PC-3 (cell line): ENCODE data around the gene ARHGAP24. TPM values are rescaled to one million over a fixed set of nuclear protein-coding genes. Genes with fewer than 3 reads are reported as not detected.
A peak's percentile ranks its signal among the peaks of the same experiment; 100 is the strongest.

ENCODE experiments used
- ATAC-seq: fragments of 200-7000 bp; cut with Tn5 transposase; 2 replicates; pipeline ENCODE4 v1.9.1; 2020; ENCODE audit warnings: mild to moderate bottlenecking, moderate library complexity
- BruUV-seq: library from RNA; stranded (reverse); fragments of 400-500 nt; replicated peaks from 2 replicates; lab custom pipeline; 2021; lab: Mats Ljungman, UMichigan
- CTCF ChIA-PET: fragments of 300-600 bp; sonication (Branson Sonifier 250); formaldehyde crosslinking; loops from one replicate; lab custom pipeline; 2022; ENCODE audit warnings: antibody characterized with exemption; lab: Charles Lee
- POLR2A ChIA-PET: fragments of 300-600 bp; sonication (Branson Sonifier 250); formaldehyde crosslinking; loops from one replicate; lab custom pipeline; 2022; ENCODE audit warnings: antibody characterized with exemption; ENCODE audit not compliant: unreplicated experiment; lab: Charles Lee
- DNase-seq: peaks from one replicate; pipeline ENCODE4 v3.0.0-alpha.2; 2015
- H2AFZ ChIP-seq: fragments of 300-600 bp; sonication (generic); 2 replicates; pipeline ENCODE4 v1.6.0; 2016; ENCODE audit warnings: antibody characterized with exemption, low read length
- H3F3A ChIP-seq: fragments of 300-600 bp; sonication (generic); one replicate; pipeline ENCODE4 v1.6.0; 2017; ENCODE audit warnings: antibody characterized with exemption, low read length, control low read depth, mild to moderate bottlenecking; ENCODE audit not compliant: unreplicated experiment
- H3K27ac ChIP-seq: fragments of 300-600 bp; sonication (generic); 2 replicates; pipeline ENCODE4 v1.5.1; 2016; ENCODE audit warnings: mild to moderate bottlenecking, low read length
- H3K27me3 ChIP-seq: fragments of 300-600 bp; sonication (generic); 2 replicates; pipeline ENCODE4 v1.6.1; 2016; ENCODE audit warnings: low read length, mixed read lengths
- H3K36me3 ChIP-seq: fragments of 300-600 bp; sonication (generic); 2 replicates; pipeline ENCODE4 v1.6.1; 2016; ENCODE audit warnings: low read depth, mixed run types, low read length, mixed read lengths
- H3K4me1 ChIP-seq: fragments of 300-600 bp; sonication (generic); 2 replicates; pipeline ENCODE4 v1.5.1; 2016; ENCODE audit warnings: low read length; ENCODE audit not compliant: insufficient read depth
- H3K4me2 ChIP-seq: fragments of 300-600 bp; sonication (generic); 2 replicates; pipeline ENCODE4 v1.6.0; 2016; ENCODE audit warnings: low read length
- H3K4me3 ChIP-seq: fragments of 300-600 bp; sonication (generic); 2 replicates; pipeline ENCODE4 v1.5.1; 2016; ENCODE audit warnings: mild to moderate bottlenecking, low read length, mixed read lengths
- H3K79me2 ChIP-seq: fragments of 300-600 bp; sonication (generic); 2 replicates; pipeline ENCODE4 v1.6.1; 2017; ENCODE audit warnings: low read length, mixed read lengths
- H3K9ac ChIP-seq: fragments of 300-600 bp; sonication (generic); 2 replicates; pipeline ENCODE4 v1.6.0; 2016; ENCODE audit warnings: mild to moderate bottlenecking, low read length
- H3K9me2 ChIP-seq: fragments of 300-600 bp; sonication (generic); replicated peaks from 2 replicates; pipeline ENCODE4 v1.6.1; 2016; ENCODE audit warnings: mixed run types, low read length, mixed read lengths
- H3K9me3 ChIP-seq: fragments of 300-600 bp; sonication (generic); 2 replicates; pipeline ENCODE4 v1.6.1; 2016; ENCODE audit warnings: low read length, mixed read lengths
- H4K20me1 ChIP-seq: fragments of 300-600 bp; sonication (generic); 2 replicates; pipeline ENCODE4 v1.6.1; 2016; ENCODE audit warnings: low read length, mixed read lengths
- EZH2 ChIP-seq: fragments of 300-600 bp; sonication (generic); IDR thresholded peaks from one replicate; pipeline ENCODE4 v1.6.1; 2017; ENCODE audit warnings: antibody characterized with exemption, mild to moderate bottlenecking, low read length; ENCODE audit not compliant: unreplicated experiment
- EZH2phosphoT487 ChIP-seq: fragments of 300-600 bp; sonication (generic); IDR thresholded peaks from 2 replicates; pipeline ENCODE4 v1.6.1; 2018; ENCODE audit warnings: mild to moderate bottlenecking, antibody characterized with exemption, low read length, borderline replicate concordance
- intact Hi-C: fragments of 100-400 bp; cut with micrococcal nuclease; formaldehyde crosslinking; loops from 2 replicates; pipeline ENCODE4 v1.9.0; 2023
- total RNA-seq: library from RNA; depleted of rRNA; stranded (reverse); fragments of >200 nt; gene quantifications from 2 replicates; pipeline ENCODE4 v1.2.3, GENCODE V29; 2014
- TF ChIP-seq, protein P1 (sequence below): fragments of 300-600 bp; sonication (generic); conservative IDR thresholded peaks from 2 replicates; pipeline ENCODE4 v1.5.1; 2017; ENCODE audit warnings: antibody characterized with exemption, low read depth, mild to moderate bottlenecking, low read length

The ARHGAP24 gene
- total RNA-seq, 1 experiment from 2014 or later: 7.4 TPM

GRCh38 chr4:85883180-85883579 is 408.2 kb downstream of the ARHGAP24 start:
- Histone ChIP-seq H3K4me2 (no peak overlapping the region), H3K27me3 (no peaks in the 10 kb centered on the region), H3K27ac (no peak overlapping the region), H3F3A (no peaks in the 10 kb centered on the region), H3K36me3 (no peaks in the 10 kb centered on the region), H2AFZ (no peak overlapping the region), H4K20me1 (no peaks in the 10 kb centered on the region), H3K9ac (no peak overlapping the region), H3K4me1 (peaks cover 20% of the 10 kb centered on the region), H3K79me2 (no peaks in the 10 kb centered on the region), H3K9me2 (no peaks in the 10 kb centered on the region), H3K9me3 (no peaks in the 10 kb centered on the region), H3K4me3 (no peak overlapping the region)
- intact Hi-C loops: no loop called here
- ATAC-seq (peak; percentile 73), DNase-seq (peak; percentile 40)
- CTCF ChIA-PET: no interaction called here
- POLR2A ChIA-PET: no interaction called here
- TF ChIP-seq EZH2phosphoT487: no peak
- TF ChIP-seq, protein P1, sequence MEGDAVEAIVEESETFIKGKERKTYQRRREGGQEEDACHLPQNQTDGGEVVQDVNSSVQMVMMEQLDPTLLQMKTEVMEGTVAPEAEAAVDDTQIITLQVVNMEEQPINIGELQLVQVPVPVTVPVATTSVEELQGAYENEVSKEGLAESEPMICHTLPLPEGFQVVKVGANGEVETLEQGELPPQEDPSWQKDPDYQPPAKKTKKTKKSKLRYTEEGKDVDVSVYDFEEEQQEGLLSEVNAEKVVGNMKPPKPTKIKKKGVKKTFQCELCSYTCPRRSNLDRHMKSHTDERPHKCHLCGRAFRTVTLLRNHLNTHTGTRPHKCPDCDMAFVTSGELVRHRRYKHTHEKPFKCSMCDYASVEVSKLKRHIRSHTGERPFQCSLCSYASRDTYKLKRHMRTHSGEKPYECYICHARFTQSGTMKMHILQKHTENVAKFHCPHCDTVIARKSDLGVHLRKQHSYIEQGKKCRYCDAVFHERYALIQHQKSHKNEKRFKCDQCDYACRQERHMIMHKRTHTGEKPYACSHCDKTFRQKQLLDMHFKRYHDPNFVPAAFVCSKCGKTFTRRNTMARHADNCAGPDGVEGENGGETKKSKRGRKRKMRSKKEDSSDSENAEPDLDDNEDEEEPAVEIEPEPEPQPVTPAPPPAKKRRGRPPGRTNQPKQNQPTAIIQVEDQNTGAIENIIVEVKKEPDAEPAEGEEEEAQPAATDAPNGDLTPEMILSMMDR: no peak
- no peak for TF ChIP-seq EZH2
- BruUV-seq: no TSS peak

- TF ChIP-seq EZH2phosphoT487 (no peak), EZH2 (no peak)
- TF ChIP-seq, protein P1: no peak
- Histone ChIP-seq H3K4me2 (no peak overlapping the region), H2AFZ (no peak overlapping the region), H3K36me3 (no peaks in the 10 kb centered on the region), H3K79me2 (no peaks in the 10 kb centered on the region), H3K27ac (no peak overlapping the region), H4K20me1 (no peaks in the 10 kb centered on the region), H3K9ac (no peak overlapping the region), H3K4me3 (no peak overlapping the region), H3K9me2 (no peaks in the 10 kb centered on the region), H3K9me3 (no peaks in the 10 kb centered on the region), H3F3A (no peaks in the 10 kb centered on the region), H3K27me3 (no peaks in the 10 kb centered on the region), H3K4me1 (peaks cover 20% of the 10 kb centered on the region)
- ATAC-seq: no peak
- CTCF ChIA-PET: no interaction called here
- no peak for DNase-seq
- POLR2A ChIA-PET: no interaction called here
- no TSS peak for BruUV-seq
- intact Hi-C loops: no loop called here
Measured at GRCh38 chr4:85884251-85884650, 409.3 kb downstream of the ARHGAP24 start.

DNA sequence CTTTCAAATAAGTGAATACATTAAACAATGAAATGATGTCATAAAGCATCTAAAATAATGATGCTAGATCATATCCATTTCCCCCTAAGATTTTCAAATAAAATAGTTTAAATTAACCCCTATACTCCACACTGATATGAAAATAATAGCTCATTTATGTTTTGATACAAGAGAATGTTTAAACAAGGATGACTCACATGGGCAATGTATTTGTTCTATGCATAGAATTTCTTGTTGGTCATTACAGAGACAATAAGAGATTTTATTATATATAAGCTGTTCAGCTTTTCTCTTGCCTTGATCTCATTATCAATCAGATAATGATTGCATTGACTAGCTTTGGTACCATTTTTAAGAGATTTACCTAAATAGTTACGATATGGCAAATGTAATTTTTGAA is 411.7 kb downstream of the ARHGAP24 start:
- H3K27me3 ChIP-seq: no peaks in the 10 kb centered on the region
- no TSS peak for BruUV-seq
- H3K36me3 ChIP-seq: no peaks in the 10 kb centered on the region
- H3K9me3 ChIP-seq: no peaks in the 10 kb centered on the region
- intact Hi-C loops: no loop called here
- DNase-seq (peak; percentile 55), ATAC-seq (peak; percentile 77)
- TF ChIP-seq EZH2phosphoT487 (no peak), EZH2 (no peak)
- TF ChIP-seq, protein P1: no peak
- no peak overlapping the region for H3K9ac ChIP-seq
- no peaks in the 10 kb centered on the region for H4K20me1 ChIP-seq
- no peak overlapping the region for H3K4me3 ChIP-seq
- H3K4me2 ChIP-seq: peak overlapping the region; percentile 44; the same call in 1 of the 2 replicates
- H3K4me1 ChIP-seq: peaks cover 20% of the 10 kb centered on the region
- POLR2A ChIA-PET: interaction anchor here (0.5 kb wide), 1 partner anchor 90 kb away, joined by 3 read pairs; no protein-coding TSS in a partner anchor
- no peaks in the 10 kb centered on the region for H3F3A ChIP-seq
- peak overlapping the region; percentile 8; the same call in 1 of the 2 replicates for H3K27ac ChIP-seq
- no peaks in the 10 kb centered on the region for H3K9me2 ChIP-seq
- H3K79me2 ChIP-seq: no peaks in the 10 kb centered on the region
- no peak overlapping the region for H2AFZ ChIP-seq
- CTCF ChIA-PET: interaction anchor here (1.0 kb wide), 1 partner anchor 432 kb away, joined by 3 read pairs; no protein-coding TSS in a partner anchor
